ENCODE data around the gene STXBP1.
"Not testable (repeated sequence)": the region's sequence is repeated elsewhere in the genome, so short reads cannot be mapped to it uniquely, and the experiment has no call there.

The STXBP1 gene

DNA sequence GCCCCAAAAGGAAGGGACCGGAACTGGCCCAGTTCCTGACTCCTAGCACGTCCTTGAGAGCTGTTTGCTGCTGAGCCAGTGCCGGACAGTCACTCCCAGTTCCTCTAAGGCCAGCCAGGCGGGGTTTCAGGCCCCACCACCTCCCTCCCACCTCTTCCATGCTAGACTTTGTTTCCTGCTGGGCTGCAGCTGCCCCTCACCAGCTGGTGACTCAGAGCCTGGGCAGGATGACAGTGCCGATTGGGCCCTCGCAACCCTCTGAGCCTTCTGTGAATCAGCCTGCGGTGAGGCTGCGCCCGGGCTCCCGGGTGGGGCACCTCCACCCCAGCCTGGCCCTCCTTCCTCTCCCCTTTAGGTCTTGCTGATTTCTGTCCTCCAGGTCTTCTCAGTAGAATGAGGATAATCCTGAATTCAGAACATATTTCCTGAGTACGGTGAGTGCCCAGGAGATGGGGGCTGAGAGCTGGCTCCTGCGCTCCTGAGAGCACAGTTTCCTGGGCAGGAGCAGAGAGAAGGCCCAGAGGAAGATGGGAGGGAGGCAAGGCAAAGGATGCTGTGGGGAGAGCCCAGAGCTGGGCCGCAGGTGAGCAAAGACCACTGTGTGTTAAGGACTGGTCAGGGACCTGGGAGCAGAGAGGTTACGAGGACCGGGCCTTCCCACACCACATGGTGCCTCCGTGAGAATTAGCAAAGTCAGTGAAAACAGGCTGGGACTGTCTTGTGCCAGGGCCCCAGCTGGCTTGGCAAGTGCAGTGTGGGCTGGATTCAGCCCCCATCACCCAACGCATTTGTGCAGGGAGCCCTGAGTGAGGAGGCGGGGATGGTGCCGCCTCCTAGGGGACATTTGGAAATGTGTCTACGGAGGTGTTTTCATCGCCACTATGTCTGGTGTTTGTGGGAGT, 32.9 kb upstream of the STXBP1 start:
- DNase-seq: no peak

DNA sequence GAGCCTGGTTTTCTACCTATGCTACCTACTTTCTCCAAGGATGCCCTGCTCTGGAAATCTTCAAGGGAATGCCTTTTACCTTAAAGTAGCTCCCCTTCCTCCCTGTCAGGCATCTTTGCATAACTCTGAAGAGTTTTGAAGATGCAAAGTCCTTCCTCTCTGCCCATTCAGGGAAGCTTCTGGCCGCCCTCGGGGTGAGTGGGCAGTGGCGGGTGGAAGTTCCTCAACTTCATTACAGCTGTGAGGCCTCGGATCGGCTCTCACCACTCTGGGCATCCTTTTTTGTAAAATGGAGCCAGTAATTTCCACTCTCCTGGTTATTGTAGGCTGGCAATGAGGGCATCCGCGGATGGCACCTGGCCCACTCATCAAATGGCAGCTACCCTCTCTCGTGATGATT, 31.7 kb upstream of the STXBP1 start:
- DNase-seq: no peak

DNA sequence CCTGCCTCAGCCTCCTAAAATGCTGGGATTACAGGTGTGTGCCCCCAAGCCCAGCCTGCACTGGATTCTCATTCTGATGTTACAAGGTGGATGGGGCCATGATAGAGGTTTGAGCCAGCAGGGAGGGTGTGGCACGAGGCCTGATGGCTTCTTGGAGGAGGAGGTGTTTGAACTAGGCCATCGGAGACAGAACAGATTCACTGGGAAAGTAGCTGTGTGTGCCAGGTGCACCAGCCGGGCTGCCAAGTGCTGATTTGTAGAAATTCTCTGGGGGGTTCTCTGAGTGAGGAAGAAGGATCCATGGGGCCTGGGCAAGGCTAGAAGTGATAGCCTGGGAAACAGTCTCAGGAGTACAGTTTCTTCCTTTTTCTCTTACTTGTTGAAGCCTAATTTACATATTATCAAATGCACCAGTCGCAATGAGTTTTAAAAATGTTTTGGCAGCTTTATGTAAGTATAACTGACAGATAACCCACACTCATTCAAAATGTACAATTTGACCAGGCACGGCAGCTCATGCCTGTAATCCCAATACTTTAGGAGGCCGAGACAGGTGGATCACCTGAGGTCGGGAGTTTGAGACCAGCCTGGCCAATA, 31.1 kb upstream of the STXBP1 start:
- DNase-seq: no peak

DNA sequence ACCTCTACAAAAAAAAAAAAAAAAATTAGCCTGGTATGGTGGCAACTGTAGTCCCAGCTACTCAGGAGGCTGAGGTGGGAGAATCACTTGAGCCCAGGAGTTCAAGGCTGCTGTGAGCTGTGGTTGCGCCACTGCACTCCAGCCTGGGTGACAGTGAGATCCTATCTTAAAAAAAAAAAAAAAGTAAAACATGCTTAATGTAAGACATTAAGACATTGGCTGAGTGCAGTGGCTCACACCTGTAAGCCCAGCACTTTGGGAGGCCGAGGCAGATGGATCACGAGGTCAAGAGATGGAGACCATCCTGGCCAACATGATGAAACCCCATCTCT, 27.6 kb upstream of the STXBP1 start:
- not testable (repeated sequence) for DNase-seq

DNA sequence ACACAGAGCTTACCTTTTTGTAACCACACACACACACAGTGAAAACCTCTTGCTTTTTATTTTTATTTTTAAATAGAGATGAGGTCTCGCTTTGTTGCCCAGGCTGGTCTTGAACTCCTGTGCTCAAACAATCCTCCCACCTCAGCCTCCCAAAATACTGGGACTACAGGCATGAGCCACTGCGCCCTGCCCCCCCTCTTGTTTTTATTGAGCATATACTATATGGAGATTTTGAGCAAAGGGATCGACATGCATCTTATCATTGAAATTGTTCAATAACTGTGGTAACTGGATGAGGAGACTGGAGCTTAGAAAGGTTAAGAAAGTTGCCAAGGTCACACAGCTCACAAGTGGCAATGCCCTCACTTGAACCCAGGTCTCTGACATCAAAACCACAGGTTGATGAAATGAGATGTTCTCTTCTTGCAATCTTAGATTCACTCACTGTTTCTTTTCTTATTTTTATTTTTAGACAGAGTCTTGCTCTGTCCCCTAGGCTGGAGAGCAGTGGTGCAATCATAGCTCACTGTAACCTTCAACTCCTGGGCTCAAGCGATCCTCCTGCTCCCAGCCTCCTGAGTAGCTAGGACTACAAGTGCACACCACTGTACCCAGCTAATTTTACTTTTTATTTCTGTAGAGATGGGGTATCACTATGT, 26.8 kb upstream of the STXBP1 start:
- DNase-seq: no peak

DNA sequence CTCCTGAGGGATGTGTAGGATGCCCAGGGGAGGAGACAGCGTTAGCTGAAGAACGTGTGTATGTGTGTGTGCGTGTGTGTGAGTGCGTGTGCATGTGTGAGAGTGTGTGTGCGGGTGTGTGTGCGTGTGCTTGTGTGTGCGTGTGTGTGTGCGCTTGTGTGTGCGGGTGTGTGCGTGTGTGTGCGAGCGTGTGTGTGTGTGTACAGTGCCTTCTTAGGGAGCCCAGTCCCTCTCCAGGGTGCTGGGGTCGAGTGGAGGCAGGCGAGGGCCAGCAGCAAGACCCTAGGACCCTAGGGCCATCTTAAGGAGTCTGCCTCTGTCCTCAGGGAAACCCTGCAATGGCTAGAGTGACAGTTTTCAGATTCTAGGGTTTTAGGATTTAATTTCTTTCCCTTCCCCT, 26.0 kb upstream of the STXBP1 start:
- DNase-seq: no peak

DNA sequence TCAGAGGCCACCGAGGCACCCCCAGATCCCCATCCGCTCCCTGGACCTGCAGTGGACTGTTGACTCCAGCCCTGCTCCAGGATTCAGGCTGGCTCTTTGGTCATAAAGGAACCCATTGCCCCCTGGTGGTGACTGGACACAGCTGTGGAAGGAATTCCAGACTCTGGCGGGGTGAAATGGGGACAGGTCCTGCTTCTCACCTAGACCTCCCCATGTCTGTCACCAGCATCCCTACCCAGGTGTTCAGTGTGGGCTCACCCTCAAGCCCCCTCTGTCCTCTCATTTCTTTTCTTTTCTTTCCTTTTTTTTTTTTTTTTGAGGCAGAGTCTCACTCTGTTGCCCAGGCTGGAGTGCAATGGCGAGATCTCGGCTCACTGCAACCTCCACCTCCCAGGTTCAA, 25.5 kb upstream of the STXBP1 start:
- peak; percentile 71 for DNase-seq

DNA sequence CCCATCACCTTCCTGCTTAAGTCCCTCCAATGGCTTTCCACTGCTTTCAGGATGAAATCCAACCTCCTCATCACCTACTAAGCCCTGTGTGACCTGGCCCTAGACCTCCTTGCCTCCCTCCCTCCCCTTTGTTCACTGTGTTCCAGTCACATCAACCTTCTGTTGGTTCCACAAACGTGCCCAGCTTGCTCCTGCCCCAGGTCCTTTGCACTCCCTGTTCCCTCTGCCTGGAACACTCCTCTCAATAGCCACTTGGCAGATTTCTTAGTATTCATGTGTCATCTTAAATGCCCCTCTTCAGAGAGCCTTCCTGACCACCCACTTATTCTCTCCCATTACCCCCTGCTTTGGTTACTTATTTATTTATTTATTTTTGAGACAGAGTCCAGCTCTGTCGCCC, 24.1 kb upstream of the STXBP1 start:
- no peak for DNase-seq

DNA sequence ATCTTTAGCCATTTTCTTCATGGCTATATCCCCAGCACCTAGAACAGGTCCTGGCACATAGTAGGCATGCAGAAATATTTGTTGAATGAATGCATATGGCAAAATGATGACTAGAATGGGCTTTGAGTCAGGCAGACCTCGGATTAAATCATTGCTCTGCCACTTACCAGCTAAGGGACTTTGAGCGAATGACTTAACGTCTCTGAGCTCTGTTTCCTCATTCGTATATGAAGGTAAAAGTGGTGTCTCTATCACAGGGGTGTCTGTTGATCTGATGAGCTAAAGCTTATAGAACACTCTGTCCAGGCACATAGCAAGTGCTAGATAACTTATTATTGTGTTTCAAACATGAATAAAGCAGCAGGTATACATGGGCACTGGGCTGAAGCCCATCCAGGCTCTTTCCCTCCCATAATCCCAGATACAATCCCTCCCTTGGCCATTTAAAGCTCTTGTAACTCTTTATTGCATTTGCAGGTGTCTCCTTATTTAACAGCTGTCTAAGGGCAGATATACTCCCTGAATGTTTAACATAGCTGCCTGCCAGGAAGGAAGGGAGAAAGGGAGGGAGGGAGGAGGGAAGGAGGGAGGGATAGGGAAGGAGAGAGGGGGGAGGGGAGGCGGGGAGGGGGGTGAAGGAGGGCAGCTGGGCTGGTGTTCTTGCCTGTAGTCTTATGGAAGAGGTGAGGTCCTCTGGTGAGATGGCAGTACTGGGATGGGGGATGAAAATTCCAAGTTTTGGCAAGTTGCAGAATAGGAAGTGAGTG, 23.2 kb upstream of the STXBP1 start:
- DNase-seq: no peak

DNA sequence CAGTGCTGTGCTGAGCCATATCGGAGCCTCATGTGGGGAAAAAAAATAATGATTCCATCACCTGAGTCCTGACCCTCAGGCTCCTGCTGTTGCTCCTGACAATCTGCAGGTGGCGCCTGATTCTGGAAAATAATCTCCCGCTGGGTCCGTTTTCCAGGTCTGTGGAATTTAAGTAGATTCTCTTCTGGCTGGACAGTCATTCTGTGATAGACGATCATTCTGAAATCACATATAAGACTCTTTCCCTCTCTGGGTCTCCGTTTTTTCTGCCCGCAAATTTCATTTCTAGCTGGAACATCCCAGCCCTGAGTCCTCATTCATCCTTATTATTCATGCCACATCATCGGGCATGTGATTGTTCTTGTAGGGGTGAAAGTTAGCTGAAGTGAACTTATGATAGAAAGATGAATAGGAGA, 22.1 kb upstream of the STXBP1 start:
- DNase-seq: peak; percentile 43

DNA sequence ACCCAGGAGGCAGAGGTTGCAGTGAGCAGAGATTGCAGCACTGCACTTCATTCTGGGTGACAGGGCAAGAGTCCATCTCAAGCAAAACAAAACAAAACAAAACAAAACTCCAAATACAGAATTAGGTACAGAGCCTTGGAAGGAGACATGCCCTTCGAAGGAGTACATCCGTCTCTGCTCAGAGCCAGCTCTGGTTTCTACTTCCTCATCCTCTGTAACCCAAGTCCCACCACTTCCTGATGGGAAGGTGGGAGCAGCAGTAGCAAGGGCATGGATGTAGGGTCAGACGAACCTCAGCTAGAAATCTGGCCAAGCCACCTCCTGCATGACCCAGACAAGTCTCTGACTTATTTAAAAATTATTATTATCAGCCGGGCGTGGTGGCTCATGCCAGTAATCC, 16.5 kb upstream of the STXBP1 start:
- no peak for DNase-seq

DNA sequence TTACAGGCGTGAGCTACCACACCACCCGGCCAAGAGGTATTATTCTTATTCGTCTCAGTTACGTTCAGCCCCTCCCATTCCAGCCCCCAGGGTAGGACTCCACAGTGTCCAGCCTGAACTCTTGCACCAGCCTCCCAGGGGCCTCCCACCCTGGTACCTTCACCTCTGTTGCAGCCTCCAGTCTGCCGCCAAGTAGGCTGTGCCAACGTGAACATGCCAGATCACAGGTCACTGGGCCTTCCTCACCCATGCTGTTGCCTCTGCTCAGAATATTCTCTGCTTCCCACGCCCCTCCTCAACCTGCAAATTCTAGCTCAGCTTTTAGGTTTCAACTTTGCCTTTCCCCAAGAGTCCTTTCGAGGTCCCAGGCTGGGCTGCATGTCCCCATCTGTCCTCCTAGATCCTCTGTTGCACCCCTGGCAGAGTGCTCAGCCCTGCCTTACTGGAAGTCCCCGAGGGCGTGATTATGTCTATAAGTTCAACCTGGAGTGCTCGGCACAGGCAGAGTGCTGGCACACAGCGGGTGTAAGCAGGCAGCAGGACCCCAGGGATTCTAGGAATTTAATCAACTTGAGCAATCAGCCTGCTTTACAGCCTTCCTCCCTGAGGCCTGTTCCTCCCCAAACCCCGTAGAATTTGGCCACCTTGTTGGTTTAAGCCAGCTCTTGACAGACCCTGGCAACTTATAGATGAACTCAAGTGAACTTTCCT, 13.1 kb upstream of the STXBP1 start:
- DNase-seq: no peak

DNA sequence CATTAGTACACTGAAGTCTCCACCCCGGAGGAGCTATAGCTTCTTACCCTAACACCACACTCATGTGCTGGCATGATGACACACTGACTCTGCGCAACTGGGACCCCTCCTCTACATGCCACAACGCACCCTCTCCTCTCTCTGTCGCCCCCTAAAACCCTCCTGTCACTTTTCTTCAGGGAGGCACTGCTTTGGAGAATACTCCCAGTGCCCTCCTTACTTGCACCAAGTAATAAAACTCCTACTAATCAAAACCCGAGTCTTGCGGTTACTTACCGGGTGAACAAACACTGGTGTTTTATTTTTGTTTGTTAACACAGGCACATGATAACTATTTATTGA, 12.6 kb upstream of the STXBP1 start:
- no peak for DNase-seq

DNA sequence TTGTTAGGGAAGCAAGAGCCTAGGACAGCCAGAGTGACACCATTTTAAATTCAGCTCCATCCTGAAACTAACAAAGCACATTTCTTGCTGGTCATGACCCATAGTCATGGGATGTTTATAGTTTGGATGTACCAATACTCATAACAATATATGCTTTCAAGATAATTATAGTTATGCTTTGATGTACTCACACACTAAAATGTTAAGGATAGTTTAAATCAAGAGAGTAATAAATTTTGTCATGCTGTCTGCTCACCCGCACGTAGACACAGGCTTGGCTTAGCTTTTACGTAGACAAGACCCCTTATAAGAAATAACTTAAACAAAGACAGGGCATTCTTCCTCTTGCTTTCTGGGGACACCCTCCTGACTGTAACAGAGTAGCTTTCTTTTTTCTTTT, 8.9 kb upstream of the STXBP1 start:
- DNase-seq: no peak

DNA sequence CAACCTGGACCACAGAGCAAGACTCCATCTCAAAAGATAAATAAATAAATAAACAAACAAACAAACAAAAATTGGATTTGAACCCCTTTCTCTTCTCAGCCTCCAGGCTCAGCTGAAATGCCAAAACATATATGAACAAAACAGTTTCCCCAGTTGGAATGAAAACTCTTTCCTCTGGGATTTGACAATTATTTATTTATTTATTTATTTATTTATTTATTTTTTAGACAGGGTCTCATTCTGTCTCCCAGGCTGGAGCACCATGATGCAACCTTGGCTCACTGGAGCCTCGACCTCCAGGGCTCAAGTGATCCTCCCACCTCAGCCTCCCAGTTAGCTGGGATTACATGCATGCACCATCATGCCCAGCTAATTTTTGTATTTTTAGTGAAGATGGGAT, 6.0 kb upstream of the STXBP1 start:
- DNase-seq: no peak

DNA sequence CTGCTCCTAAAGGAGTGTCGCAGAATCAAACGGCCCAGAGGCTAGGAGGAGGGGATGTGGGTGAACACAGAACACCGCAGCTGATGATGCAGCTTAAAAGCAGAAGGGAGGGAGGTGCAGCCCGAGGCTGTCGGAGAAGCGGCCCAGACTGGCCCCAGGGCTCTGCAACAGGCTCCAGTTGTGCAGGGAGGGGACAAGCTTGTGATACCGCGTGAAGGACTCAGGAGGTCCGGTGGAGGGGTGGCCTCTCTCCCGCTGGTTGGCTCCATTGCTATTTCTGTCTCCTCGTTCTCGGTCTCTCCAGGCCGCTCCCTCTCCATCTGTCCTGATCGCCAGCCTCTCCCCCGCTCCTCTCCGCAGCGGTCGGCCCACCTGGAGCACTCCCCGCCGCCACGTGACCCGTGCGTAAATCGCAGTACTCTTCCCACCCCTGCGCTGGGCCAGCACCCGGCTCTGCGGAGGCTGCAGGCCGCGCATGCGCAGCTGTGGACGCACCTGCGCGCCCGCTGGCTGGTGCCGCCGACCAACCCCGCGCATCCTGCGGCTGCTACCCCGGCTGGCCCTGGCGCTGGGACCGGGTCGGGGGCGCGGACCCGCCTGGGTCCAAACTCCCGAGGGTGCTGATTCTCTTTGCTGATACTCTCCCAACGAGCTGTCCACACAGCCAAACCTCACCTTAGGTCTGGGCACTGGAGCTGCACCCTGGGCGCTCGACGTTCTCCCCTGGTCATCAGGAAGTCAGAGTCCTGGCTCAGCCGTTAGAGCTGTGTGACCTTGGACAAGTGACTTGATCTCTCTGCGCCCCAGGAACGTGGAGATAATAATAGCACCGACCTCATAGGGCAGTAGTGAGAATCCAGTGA, 3.7 kb upstream of the STXBP1 start:
- peak; percentile 95 for DNase-seq

DNA sequence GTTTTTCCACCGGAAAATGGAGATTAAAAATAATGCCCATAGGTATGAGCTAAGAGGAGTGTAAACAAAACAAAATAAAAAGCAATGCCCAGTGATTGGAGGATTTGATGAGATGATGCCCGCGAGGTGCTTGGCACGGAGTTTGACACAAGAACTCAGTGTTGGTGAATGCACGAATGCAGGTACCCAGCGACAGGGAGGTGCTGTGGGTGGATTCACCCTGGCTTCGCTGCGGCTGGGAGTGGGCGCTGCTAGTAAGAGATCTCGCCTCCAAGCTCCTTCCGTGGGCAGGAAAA, 526 bp upstream of the STXBP1 start:
- peak; percentile 28 for DNase-seq

DNA sequence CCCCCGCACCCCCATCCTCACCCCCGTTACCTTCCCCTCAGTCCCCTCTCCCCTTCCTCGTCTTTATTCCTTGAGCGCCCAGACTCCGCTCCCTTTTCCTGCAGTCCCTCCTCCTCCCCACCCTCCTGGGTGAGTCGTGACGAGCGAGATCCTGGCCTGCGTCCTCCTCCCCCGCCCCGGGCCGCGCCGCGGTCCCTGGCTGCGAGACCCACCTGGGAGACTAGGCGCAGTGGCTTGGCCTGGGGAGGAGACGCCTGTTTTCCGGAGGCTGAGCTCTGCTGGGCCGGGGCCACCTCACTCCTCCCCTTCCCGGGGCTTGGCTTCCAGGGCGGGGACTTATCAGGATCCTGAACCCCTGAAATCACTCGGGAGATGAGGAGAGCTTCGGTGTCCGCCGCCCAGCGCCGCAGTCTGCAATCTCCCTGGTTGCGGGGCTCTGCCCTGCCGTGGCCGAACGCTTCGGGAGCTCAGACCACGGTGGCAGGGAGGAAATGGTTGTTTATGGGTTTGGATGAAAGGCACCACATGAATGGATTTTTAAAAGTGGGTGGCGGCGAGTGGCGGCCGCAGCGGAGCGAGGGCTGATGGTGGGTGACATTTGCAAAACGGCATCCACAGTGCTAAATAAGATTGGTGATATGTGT, 984 bp downstream of the STXBP1 start:
- DNase-seq: peak; percentile 22

DNA sequence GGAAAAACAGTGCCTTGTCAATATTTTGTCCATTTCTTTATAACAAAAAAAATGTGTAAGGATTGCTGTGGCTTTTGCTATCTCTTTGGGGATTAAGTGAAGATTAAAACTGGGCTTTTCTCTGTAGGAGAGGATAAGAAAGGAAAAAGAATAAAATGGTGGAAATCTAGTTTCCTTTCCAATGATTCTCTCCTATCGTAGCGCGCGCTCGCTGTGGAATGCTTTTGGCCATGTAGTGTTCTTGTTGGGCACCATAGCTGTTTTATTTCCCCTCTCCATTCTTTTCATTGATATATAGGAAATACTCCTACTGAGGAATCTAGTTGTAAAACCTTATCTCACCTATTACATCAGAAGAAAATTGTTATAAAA, 1.5 kb downstream of the STXBP1 start:
- DNase-seq: peak; percentile 7

DNA sequence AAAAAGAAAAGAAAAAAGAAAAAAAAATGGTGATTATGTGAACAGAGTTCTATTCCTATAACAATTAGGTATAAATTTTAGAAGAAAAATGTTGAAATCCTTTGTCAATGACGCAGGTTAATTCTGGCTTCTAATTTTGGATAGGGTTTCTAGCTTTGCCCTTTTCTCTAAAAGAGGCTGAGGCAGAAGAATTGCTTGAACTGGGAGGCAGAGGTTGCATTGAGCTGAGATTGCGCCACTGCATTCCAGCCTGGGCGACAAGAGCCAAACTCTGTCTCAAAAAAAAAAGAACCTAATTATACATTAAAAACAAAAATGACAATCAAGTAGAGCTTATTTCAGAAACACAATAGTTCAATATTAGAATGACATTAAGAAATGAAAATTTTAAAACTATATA, 2.9 kb downstream of the STXBP1 start:
- DNase-seq: no peak

DNA sequence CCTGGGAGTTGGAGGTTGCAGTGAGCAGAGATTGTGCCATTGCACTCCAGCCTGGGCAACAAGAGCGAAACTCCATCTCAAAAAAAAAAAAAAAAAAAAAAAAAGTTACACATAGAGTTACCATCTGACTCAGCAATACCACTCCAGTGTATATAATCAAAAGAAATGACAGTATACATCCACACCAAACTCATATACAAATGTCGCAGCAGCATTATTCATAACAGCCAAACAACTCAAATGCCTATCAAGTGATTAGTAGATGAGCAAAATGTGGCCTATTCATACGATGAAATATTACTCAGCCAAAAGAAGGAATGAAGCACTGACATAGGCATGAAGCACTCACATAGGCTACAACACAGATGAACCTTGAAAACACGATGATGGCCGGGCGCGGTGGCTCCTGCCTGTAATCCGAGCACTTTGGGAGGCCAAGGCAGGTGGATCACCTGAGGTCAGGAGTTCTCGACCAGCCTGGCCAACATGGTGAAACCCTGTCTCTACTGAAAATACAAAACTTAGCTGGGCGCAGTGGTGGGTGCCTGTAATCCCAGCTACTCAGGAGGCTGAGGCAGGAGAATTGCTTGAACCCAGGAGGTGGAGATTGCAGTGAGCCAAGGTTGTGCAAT, 9.4 kb downstream of the STXBP1 start:
- not testable (repeated sequence) for DNase-seq

All from NCI-H1105 (cell line).